OCI-LY7 (cell line): ENCODE data around the gene BUD23. TPM values are rescaled to one million over a fixed set of nuclear protein-coding genes. Genes with fewer than 3 reads are reported as not detected.
"Not testable (repeated sequence)": the region's sequence is repeated elsewhere in the genome, so short reads cannot be mapped to it uniquely, and the experiment has no call there.

ENCODE experiments used
- BruUV-seq: library from RNA; stranded (reverse); fragments of 400-500 nt; replicated peaks from 2 replicates; lab custom pipeline; 2021; lab: Mats Ljungman, UMichigan
- CTCF ChIA-PET: fragments of 300-600 bp; sonication (Branson Sonifier 250); formaldehyde crosslinking; loops from one replicate; lab custom pipeline; 2022; ENCODE audit warnings: antibody characterized with exemption; ENCODE audit not compliant: unreplicated experiment; lab: Charles Lee
- POLR2A ChIA-PET: fragments of 300-600 bp; sonication (Branson Sonifier 250); formaldehyde crosslinking; loops from one replicate; lab custom pipeline; 2022; ENCODE audit warnings: antibody characterized with exemption; lab: Charles Lee
- DNase-seq: peaks from one replicate; pipeline ENCODE4 v3.0.0-alpha.2; 2015; ENCODE audit warnings: low spot score
- H2AFZ ChIP-seq: fragments of 200-600 bp; sonication (generic), shearing (Covaris generic); 2 replicates; pipeline ENCODE4 v1.6.1; 2014; ENCODE audit warnings: mild to moderate bottlenecking, antibody characterized with exemption, low read length, moderate library complexity
- H3K27ac ChIP-seq: fragments of 200-600 bp; sonication (generic); 2 replicates; pipeline ENCODE4 v1.5.1; 2014; ENCODE audit warnings: mixed run types, low read depth, mild to moderate bottlenecking, moderate library complexity, low read length, inconsistent platforms; ENCODE audit not compliant: poor library complexity, severe bottlenecking
- H3K36me3 ChIP-seq: fragments of 200-600 bp; sonication (generic); 2 replicates; pipeline ENCODE4 v1.6.1; 2014; ENCODE audit warnings: mild to moderate bottlenecking, antibody characterized with exemption, low read length, moderate library complexity, mixed read lengths; ENCODE audit not compliant: insufficient read depth
- H3K4me1 ChIP-seq: fragments of 200-600 bp; sonication (generic); 2 replicates; pipeline ENCODE4 v1.5.1; 2014; ENCODE audit warnings: mild to moderate bottlenecking, low read length; ENCODE audit not compliant: insufficient read depth, poor library complexity, severe bottlenecking
- H3K4me2 ChIP-seq: fragments of 200-600 bp; sonication (generic); 2 replicates; pipeline ENCODE4 v1.6.1; 2014; ENCODE audit warnings: mild to moderate bottlenecking, low read length
- H3K4me3 ChIP-seq: fragments of 200-600 bp; sonication (generic); 2 replicates; pipeline ENCODE4 v1.5.1; 2014; ENCODE audit warnings: mild to moderate bottlenecking, low read depth, low read length; ENCODE audit not compliant: poor library complexity, severe bottlenecking
- H3K79me2 ChIP-seq: fragments of 200-600 bp; sonication (generic); 2 replicates; pipeline ENCODE4 v1.6.1; 2016; ENCODE audit warnings: low read depth, mild to moderate bottlenecking, low read length, moderate library complexity, mixed read lengths; ENCODE audit not compliant: insufficient read depth
- H3K9me2 ChIP-seq: fragments of 200-600 bp; sonication (generic); 2 replicates; pipeline ENCODE4 v1.6.1; 2016; ENCODE audit warnings: mild to moderate bottlenecking, low read length, mixed read lengths; ENCODE audit not compliant: insufficient read depth
- H3K9me3 ChIP-seq: fragments of 200-600 bp; sonication (generic); 2 replicates; pipeline ENCODE4 v1.6.1; 2014; ENCODE audit warnings: mild to moderate bottlenecking, mixed run types, low read length, mixed read lengths
- H4K20me1 ChIP-seq: fragments of 200-600 bp; sonication (generic); 2 replicates; pipeline ENCODE4 v1.6.1; 2014; ENCODE audit warnings: mild to moderate bottlenecking, antibody characterized with exemption, low read length, moderate library complexity, mixed read lengths; ENCODE audit not compliant: insufficient read depth
- CTCF ChIP-seq: fragments of 200-600 bp; sonication (generic); conservative IDR thresholded peaks from 2 replicates; pipeline ENCODE4 v1.5.1; 2014; ENCODE audit warnings: mild to moderate bottlenecking, antibody characterized with exemption, low read length, moderate library complexity, mixed read lengths
- EZH2phosphoT487 ChIP-seq: fragments of 200-600 bp; sonication (generic); IDR thresholded peaks from 2 replicates; pipeline ENCODE4 v1.6.1; 2018; ENCODE audit warnings: low read depth, borderline replicate concordance, mild to moderate bottlenecking, mixed run types, antibody characterized with exemption, low read length, moderate library complexity, mixed read lengths
- intact Hi-C: fragments of 100-400 bp; cut with micrococcal nuclease; formaldehyde crosslinking; loops from one replicate; pipeline ENCODE4 v1.10.0; 2022; ENCODE audit not compliant: unreplicated experiment
- total RNA-seq, 2 experiments: library from RNA; depleted of rRNA in 1 of 2; stranded (reverse); fragments of >200 nt in 1 of 2; shearing (Covaris generic) in 1 of 2; gene quantifications; 2 replicates each; pipeline ENCODE4 v1.2.3, GENCODE V29; 2014 to 2022

Gene BUD23
- total RNA-seq, 2 experiments from 2014 or later: 58.1 to 91.1 TPM

GRCh38 chr7:73671857-73672445 lies 11.4 kb upstream of the BUD23 start:
- Histone ChIP-seq H3K9me2 (no peaks in the 10 kb centered on the region), H4K20me1 (no peaks in the 10 kb centered on the region), H3K36me3 (no peaks in the 10 kb centered on the region), H3K4me1 (peaks cover 11% of the 10 kb centered on the region), H3K4me2 (no peak overlapping the region), H2AFZ (no peak overlapping the region), H3K27ac (no peak overlapping the region), H3K4me3 (no peak overlapping the region), H3K79me2 (no peaks in the 10 kb centered on the region), H3K9me3 (no peaks in the 10 kb centered on the region)
- TF ChIP-seq EZH2phosphoT487: no peak
- TF ChIP-seq CTCF: no peak
- BruUV-seq: no TSS peak
- DNase-seq: no peak
- intact Hi-C loops: no loop called here
- ChIA-PET CTCF (no interaction called here), POLR2A (no interaction called here)

GRCh38 chr7:73674468-73675124 lies 8.8 kb upstream of the BUD23 start:
- CTCF ChIA-PET: no interaction called here
- TF ChIP-seq CTCF: no peak
- no peak for TF ChIP-seq EZH2phosphoT487
- no peak for DNase-seq
- Histone ChIP-seq H3K36me3 (peaks cover 16% of the 10 kb centered on the region), H3K9me2 (no peaks in the 10 kb centered on the region), H4K20me1 (no peaks in the 10 kb centered on the region), H3K4me3 (no peak overlapping the region), H3K79me2 (no peaks in the 10 kb centered on the region; the same call in 1 of the 2 replicates), H3K4me1 (no peaks in the 10 kb centered on the region), H2AFZ (no peak overlapping the region), H3K4me2 (no peak overlapping the region), H3K9me3 (no peaks in the 10 kb centered on the region), H3K27ac (no peak overlapping the region)
- POLR2A ChIA-PET: interaction anchor here (1.0 kb wide), 1 partner anchor 28 kb away, joined by 4 read pairs; no protein-coding TSS in a partner anchor
- intact Hi-C loops: no loop called here
- BruUV-seq: no TSS peak

- intact Hi-C loops, DNase-seq, BruUV-seq, H4K20me1 ChIP-seq, H3K4me2 ChIP-seq, H2AFZ ChIP-seq, POLR2A ChIA-PET, H3K4me1 ChIP-seq, H3K9me2 ChIP-seq, CTCF ChIA-PET, H3K9me3 ChIP-seq, H3K4me3 ChIP-seq, H3K27ac ChIP-seq: not testable (repeated sequence)
- peaks cover 18% of the 10 kb centered on the region for H3K36me3 ChIP-seq
- peaks cover 12% of the 10 kb centered on the region; the same call in 1 of the 2 replicates for H3K79me2 ChIP-seq
Measured at GRCh38 chr7:73676062-73676461, 7.3 kb upstream of the BUD23 start.
